ENCODE data around the gene MSH6.

Gene MSH6

DNA sequence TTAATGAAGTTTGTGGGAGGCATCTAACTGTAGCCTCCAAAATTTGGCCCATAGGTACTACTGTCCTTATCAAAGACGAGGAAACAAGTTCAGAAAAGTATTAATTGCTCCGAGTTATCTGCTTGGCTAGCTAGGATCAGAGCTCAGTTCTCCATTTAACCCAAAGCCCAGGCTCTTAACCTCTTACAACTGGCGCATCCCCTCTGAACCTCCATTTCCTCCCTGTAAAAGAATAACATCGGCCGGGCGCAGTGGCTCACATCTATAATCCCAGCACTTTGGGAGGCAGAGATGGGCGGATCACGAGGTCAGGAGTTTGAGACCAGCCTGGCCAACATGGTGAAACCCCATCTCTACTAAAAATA lies 3.5 kb upstream of the MSH6 start:
- DNase-seq (ENCODE audit: low read depth) = no peak

DNA sequence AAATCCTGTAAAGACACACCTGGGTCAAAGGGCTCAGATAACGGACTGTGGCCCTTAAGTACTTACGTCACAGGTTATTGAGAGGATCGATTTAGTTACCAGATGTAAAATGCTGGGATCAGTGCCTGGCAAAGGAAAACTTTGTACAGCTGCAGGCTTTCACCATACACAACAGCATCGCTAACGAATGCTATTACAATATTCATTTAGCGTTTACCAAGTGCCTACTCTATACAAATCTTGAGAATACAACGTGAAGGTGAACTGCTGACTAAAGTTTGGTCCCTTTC lies 619 bp upstream of the MSH6 start:
- no peak for DNase-seq (ENCODE audit: low read depth)

DNA sequence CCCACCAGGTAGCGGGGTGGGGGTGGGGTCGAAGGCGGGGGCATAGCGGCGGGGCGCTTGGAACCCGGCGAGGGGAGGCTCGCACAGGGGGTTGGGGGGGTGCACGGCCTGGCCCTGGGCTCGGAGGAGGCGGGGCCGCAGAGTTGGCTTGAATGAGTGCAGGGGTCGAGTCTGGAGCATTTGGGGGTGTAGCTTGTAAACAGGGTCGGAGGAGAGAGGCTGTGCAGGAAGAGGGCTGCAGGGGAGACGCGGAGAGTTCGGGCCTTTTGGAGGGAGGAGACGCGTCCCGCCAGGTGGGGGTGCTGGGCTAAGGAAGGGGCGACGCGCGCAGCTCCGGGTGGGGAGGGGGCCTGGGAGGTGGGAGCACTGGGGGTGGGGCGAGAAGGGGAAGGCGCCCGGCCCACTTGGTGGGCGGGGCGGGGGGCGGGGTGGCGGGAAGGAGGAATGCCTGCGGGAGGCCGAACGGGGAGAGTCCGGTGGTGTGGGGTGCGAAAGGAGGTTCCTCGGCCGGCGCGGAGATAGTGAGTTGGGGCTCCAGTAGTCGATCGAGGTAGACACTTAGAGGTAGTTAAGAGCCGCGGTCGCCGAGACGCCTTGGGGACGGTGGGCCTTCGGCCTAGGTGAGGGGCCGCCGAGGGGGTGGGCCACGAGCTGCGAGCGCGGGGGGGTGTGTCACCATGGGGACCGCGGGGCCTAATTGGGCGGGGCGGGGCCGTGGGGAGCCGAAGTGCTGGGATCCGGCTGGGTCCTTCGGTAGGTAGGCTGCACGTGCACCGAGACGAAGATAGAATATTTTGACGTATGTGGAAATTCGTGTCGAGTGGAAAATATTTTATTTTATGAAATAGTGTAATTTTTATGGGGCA lies 774 bp downstream of the MSH6 start:
- DNase-seq (ENCODE audit: low read depth) = peak; percentile 52

DNA sequence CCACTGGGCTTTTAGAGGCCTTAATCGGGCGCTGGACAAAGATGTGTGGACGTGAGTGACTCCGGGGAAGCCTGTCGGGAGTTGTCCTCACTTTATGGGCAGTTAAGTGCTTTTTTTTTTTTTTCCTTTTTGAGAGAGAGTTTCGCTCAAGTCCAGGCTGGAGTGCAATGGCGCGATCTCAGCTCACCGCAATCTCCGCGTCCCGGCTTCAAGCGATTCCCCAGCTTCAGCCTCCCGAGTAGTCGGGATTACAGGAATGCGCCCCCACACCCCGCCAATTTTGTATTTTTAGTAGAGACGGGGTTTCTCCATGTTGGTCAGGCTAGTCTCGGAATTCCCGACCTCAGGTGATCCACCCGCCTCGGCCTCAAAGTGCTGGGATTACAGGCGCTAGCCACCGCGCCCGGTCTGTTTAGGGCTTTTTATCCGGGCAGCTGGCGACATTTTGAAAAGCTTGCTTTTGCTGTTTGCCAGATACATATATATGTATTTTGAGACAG lies 1.5 kb downstream of the MSH6 start:
- DNase-seq (ENCODE audit: low read depth) = no peak

DNA sequence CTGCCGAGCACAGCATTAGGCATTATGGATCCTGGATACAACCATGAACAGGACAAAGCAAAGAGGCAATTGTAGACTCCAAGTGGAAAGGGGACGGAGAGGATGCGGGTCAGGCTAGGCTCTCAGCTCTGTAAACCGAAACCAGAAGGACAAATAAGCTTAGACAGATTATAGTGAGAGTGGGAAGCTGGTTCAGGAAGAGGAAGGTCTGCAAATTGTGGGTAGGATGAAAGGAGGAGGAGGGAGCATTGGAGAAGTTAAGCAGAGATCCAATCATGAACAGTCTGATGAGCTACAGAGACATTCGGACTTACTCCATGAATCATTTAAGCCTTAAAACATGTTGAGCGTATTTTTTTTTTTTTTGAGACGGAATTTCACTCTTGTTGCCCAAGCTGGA lies 3.0 kb downstream of the MSH6 start:
- no peak for DNase-seq (ENCODE audit: low read depth)

DNA sequence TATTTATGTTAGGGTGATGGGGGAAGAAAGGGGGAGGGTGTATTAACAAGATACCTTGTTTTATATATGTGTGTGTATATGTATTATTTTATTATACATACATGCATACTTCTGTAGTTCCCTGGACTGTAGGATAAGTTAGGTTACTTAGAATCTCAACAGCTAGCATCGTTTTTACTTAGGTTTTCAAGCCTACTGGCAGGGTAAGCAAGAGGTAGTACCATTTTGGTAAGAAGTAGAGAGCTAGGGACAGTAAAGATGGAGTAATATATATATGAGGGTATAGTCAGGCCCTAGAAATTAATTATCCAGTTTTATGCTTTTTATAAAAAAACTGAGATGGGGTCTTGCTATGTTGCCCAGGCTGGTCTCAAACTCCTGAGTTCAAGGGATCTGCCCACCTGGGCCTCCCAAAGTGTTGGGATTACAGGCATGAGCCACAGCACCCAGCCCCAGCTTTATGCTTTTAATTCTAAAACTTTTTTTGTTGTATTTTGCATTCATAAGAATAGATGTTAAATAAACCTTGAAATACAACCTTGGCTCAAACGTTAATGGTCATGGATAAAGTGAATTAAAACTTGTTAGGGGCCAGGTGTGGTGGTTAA lies 13.2 kb downstream of the MSH6 start:
- no peak for DNase-seq (ENCODE audit: low read depth)

DNA sequence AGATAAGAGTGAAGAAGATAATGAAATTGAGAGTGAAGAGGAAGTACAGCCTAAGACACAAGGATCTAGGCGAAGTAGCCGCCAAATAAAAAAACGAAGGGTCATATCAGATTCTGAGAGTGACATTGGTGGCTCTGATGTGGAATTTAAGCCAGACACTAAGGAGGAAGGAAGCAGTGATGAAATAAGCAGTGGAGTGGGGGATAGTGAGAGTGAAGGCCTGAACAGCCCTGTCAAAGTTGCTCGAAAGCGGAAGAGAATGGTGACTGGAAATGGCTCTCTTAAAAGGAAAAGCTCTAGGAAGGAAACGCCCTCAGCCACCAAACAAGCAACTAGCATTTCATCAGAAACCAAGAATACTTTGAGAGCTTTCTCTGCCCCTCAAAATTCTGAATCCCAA lies 15.7 kb downstream of the MSH6 start:
- DNase-seq (ENCODE audit: low read depth) = no peak

DNA sequence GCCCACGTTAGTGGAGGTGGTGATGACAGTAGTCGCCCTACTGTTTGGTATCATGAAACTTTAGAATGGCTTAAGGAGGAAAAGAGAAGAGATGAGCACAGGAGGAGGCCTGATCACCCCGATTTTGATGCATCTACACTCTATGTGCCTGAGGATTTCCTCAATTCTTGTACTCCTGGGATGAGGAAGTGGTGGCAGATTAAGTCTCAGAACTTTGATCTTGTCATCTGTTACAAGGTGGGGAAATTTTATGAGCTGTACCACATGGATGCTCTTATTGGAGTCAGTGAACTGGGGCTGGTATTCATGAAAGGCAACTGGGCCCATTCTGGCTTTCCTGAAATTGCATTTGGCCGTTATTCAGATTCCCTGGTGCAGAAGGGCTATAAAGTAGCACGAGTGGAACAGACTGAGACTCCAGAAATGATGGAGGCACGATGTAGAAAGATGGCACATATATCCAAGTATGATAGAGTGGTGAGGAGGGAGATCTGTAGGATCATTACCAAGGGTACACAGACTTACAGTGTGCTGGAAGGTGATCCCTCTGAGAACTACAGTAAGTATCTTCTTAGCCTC lies 16.2 kb downstream of the MSH6 start:
- DNase-seq (ENCODE audit: low read depth) = no peak

DNA sequence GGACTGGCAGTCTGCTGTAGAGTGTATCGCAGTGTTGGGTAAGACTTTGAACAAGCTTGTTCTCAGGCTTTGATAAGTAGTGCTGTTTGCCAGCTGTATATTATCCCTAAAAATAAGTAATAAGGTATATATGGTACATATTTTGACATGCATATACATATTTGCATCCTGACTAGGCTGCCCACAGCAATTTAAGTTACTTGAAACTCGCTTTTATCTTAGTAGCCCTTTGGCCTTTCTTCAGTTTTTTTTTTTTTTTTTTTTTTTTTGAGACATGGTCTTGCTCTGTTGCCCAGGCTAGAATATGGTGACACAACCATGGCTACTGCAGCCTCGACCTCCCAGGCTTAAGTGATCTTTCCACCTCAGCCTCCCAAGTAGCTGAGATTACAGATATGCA lies 18.2 kb downstream of the MSH6 start:
- no peak for DNase-seq (ENCODE audit: low read depth)

DNA sequence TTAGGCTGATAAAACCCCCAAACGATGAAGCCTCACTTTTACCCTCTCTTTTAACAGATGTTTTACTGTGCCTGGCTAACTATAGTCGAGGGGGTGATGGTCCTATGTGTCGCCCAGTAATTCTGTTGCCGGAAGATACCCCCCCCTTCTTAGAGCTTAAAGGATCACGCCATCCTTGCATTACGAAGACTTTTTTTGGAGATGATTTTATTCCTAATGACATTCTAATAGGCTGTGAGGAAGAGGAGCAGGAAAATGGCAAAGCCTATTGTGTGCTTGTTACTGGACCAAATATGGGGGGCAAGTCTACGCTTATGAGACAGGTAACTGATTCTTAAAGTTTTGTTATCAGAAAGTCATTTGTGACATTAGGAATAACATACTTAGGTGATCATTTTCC lies 20.4 kb downstream of the MSH6 start:
- no peak for DNase-seq (ENCODE audit: low read depth)

DNA sequence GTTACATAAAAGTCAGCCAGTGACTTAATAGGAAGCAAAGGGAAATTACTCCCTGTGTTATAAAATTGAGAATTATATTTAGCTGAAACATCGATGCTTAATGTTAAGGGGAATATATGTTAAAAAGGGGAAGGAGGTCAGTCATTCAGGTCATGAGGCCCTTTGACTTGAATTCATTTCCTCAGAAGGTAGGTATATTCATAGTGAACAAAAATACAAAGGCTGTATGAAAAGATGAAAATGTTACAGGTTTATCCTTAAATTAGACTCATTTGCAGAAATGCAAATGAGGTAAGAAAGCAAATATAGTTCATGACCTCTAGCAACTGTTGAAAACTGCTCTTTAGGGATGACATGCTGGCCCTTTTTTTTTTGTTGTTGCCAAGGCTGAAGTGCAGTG lies 20.8 kb downstream of the MSH6 start:
- DNase-seq (ENCODE audit: low read depth) = no peak

DNA sequence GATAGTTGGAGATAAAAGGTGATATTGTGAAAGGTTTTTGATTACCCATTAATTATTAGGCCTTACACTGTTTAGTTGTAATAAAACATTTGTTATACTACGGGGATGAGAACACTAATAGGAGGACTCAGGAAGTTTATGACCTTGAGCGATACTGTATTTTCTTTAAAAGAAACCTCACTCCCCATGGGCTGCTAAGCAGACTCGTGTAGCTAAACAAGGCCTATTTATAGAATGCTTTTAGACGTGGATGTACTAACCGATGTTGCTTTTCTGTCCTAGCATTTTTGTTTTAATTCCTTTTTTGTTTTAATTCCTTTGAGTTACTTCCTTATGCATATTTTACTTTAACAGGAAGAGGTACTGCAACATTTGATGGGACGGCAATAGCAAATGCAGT lies 22.9 kb downstream of the MSH6 start:
- no peak for DNase-seq (ENCODE audit: low read depth)

DNA sequence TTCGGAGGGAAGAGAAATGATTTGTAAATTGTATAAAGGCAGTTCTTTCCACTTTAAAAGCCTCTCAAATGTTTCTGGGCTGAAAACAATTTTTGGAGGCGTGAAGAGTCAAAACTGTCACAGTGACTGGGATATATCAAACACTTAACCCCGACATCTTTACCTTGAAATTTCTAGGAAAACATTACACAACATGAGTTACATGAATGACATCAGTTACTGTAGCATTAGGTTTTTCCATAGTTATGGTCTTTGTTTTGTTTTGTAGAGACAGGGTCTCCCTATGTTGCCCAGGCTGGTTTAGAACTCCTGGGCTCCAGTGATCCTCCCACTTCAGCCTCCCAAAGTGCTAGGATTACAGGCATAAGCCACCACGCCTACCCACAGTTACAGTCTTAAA lies 25.7 kb downstream of the MSH6 start:
- DNase-seq (ENCODE audit: low read depth) = no peak

DNA sequence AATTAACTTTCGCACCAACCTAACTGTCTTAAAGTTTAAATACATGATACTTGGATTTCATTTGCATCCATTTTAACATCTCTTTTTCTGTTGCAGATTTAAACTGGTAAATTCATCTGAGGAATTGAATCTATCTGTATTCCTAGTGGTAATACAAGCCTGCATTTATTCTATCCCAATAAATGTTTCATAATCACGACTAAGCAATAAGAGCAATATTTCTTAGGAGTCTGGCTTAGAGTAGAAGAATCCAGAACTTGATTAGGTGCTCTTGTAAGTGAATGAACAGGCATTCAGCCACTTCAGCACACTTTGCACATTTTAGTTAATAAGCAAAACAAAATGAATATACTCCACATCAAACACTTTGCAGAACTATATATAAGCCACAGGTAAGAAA lies 27.0 kb downstream of the MSH6 start:
- DNase-seq (ENCODE audit: low read depth) = no peak

DNA sequence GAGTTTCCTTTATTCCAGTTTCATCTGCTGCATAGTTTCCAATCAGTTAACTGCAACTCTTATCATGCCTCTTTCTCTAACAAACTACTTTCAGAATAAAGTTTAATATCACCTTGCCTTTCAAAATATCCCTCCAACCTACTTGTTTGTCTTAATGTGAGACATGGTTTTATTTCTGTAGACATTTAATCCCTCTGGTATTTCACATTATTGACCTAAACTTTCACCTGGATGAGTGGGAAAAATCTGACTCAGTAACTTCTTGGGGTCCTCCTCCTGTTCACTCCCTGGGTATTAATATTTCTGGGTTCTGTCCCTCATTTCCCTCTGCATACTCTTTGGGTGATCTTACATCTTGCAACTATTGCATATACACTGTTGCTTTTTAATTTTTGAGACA lies 27.9 kb downstream of the MSH6 start:
- no peak for DNase-seq (ENCODE audit: low read depth)

DNA sequence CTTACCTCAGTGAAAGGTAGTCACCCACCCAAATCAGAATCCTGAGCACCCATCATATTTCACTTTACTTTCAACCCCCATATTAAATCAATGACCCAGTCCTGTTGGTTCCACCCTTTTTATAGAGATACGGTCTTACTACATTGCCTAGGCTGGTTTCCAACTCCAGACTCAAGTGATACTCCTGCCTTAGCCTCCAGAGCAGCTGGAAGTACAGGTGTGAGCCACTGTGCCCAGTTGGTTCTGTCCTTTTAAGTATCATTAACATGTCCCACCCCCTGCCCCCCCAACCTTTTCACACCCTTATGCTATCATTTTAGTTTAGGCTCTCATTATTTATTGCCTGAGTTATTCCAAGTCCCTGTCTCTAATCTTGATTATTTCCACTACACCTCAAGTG lies 28.7 kb downstream of the MSH6 start:
- no peak for DNase-seq (ENCODE audit: low read depth)

DNA sequence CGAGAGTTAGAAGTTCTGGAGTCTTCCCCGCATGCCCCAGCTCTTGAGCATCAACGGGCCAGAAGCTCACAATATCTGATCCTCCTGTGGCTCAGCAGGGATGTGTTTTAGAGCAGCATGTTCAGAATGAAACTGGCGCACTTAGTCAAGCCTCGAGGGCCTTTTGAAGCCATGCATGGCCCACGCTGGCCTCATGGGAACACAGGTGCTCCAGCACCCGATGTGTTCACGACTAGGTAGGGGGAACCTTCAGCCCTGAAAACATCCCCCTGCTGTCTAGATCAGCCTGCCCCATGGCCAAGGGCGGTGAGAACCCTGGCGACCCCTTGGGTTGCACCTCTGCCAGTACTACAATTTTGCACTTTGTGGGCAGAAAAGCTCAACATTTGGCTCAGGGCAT lies 32.8 kb downstream of the MSH6 start:
- DNase-seq (ENCODE audit: low read depth) = no peak

DNA sequence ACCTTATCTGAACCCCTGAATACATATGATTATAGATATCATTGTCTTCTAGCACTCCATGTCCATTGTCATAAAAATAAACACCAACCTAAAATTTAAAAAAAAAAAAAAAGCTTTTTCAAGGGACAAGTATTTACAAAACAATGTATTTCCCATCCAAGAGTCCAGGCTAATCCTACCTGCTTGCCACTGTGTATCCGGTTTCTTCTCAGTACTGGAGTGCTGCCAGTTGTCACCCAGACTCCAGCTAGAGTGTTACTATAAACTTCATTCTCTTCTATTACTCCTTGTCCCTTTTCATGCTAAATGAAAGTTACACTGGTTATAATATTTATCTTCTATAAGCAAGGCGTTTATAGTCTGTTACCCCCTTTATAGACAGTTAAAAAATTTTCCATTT lies 35.8 kb downstream of the MSH6 start:
- no peak for DNase-seq (ENCODE audit: low read depth)

DNA sequence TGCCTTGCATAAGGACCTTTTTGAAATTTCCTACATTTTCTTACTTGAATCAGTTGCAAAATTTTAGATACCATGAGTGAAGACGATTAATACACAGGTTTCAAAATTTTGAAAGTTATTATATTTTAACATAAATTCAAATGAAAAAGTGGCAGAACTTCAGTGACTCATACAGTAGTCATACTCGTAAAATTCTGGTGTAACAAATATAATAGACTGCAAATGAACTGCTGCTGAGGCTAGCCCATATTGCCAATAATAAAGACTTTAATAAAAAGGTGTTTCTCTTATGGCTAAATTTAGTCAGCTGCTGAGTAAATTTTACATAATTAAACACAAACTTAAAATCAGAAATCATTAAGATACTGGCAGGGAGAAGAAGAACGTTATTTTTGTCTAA lies 36.9 kb downstream of the MSH6 start:
- DNase-seq (ENCODE audit: low read depth) = no peak

DNA sequence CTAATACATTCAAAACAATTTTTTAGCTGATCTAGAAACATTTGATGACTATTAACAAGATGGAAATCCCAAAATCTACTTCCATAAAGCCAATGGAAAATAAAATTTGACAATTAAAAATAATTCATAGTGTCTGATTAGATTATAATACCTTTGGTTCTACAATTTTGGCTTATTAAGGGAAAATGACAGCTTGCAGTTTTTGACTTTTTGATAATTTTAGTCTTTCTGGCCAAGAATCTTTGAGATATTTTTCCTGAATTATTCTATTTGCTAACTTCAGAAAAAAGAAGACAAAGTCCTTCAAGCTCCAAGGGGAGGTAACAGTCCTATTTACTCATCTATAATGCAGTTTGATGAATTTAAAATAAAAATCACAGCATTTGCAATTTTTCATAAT lies 39.6 kb downstream of the MSH6 start:
- DNase-seq (ENCODE audit: low read depth) = no peak

DNA sequence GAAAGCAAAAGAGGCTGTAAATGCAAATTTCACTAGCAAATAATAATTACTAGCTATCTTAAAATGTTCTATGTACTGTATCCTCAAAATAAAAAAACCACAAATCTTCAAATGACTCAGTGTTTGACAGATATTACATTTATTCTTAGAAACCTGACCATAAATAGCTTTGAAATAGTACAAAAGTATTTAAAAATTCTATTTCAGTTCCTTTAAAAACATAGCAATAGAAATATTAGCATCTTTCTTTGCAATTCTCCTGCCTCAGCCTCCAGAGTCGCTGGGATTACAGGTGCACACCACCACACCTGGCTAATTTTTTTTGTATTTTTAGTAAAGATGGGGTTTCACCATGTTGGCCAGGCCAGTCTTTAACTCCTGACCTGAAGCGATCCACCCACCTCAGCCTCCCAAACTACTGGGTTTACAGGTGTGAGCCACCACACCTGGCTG lies 50.6 kb downstream of the MSH6 start:
- DNase-seq (ENCODE audit: low read depth) = no peak

DNA sequence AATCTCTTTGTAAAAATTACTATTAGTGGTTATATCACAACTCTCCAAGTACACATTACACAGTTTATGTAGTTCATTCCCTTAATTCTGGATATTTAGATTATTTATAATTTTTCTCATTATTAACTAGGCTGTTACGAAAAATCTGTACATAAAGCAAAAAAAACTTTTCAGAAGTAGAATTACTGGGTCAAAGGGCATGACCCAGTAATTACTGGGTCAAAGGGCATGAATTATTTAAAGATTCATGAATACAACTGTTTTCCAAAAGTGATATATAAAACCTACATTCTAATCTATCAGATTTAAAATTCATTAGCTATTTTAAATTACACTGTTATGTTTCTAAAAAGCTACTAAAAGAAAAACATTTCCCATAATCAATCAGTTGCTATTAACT lies 55.3 kb downstream of the MSH6 start:
- no peak for DNase-seq (ENCODE audit: low read depth)

DNA sequence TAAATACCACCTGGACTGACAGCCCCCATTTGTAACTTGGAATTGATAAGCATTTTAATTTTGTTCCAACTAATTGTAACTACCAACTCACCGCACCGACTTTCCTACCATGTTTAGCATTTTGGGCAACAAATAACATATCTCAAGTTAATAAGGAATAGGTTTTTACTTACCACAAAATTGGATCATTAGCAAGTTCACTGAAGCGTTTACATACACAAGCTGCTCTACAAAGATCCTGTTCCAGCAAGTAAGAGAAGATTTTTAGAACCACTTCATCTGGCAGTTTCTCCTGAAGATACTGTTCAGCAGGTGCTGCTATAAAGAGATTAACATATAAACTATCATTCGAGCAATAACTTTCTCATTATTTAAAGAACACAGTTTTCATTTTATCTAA lies 55.7 kb downstream of the MSH6 start:
- no peak for DNase-seq (ENCODE audit: low read depth)

DNA sequence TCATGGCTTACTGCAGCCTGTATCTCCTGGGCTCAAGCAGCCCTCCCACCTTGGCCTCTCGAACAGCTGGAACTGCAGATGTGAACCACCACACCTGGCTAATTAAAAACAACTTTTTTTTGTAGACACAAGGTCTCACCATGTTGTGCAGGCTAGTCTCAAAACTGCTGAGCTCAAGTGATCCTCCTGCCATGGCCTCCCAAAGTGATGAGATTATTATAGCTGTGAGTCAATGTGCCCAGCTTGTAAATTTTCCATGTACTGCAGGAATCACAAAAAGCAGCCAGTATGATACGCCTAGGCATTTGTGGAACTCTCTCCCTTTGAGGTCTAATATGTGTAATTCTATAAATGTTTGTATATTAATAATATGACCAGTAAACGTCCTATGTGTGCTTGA lies 59.9 kb downstream of the MSH6 start:
- no peak for DNase-seq (ENCODE audit: low read depth)
